ENCODE data around the gene FKBP8. TPM values are rescaled to one million over a fixed set of nuclear protein-coding genes. Genes with fewer than 3 reads are reported as not detected.
A peak's percentile ranks its signal among the peaks of the same experiment; 100 is the strongest.

The FKBP8 gene
- total RNA-seq, 1 experiment from 2014 or later = 261 TPM

- peak within 1 kb of the TSS; percentile 98 for H3K9ac ChIP-seq (ENCODE audit: low read length)
- H3K9me3 ChIP-seq (ENCODE audit: control insufficient read depth in 1 of 2, insufficient read depth in 1 of 2, low read depth in 1 of 2, low read length in 2 of 2) = no peaks in the 10 kb centered on the region
- ChIA-PET POLR2A (interaction anchor here (1.3 to 3.5 kb wide), 3 partner anchors 18 to 50 kb away, joined by 3 to 15 read pairs (median 13); partner anchors contain the start of genes KXD1 and UBA52), CTCF (interaction anchor here (0.7 to 2.6 kb wide), 2 partner anchors 33 to 68 kb away, joined by 3 to 12 read pairs; no protein-coding TSS in a partner anchor), RAD21 (ENCODE audit: low non-redundant PET in 1 of 2, low total read pairs in 2 of 2, uncharacterized antibody in 2 of 2, unreplicated experiment in 2 of 2) (interaction anchor here in 1 of 2 experiments (0.5 kb wide), 1 partner anchor 72 kb away, joined by 3 read pairs; no protein-coding TSS in a partner anchor)
- H3K4me3 ChIP-seq (replicated peaks in 1 of 2; ENCODE audit: low read depth in 1 of 2, low read length in 2 of 2) = peak within 1 kb of the TSS; percentile 92 to 94
- H3K36me3 ChIP-seq (ENCODE audit: control insufficient read depth in 1 of 2, insufficient read depth in 2 of 2, low read length in 2 of 2) = no peaks in the 10 kb centered on the region; a peak in 1 of 4 replicates
- intact Hi-C loops (cut with micrococcal nuclease) = loop anchor here (1.0 to 2.0 kb wide), 3 partner anchors 36 to 115 kb away; partner anchors contain the start of genes KLHL26, KXD1 and UBA52
- no peaks in the 10 kb centered on the region for H3K9me2 ChIP-seq (ENCODE audit: insufficient read depth)
- peak; percentile 68 for TF ChIP-seq POLR2A (IDR thresholded peaks at IDR 0.05; ENCODE audit: borderline replicate concordance, extremely low read depth, insufficient read depth, insufficient read length)
- TF ChIP-seq ZFX (IDR thresholded peaks at IDR 0.05) = peak; percentile 76; the same call in 1 of the 2 replicates
- TF ChIP-seq TCF7L2 (IDR thresholded peaks at IDR 0.05; ENCODE audit: borderline replicate concordance, extremely low read depth, insufficient read depth, insufficient read length) = no peak
- no peak for TF ChIP-seq MAX (IDR thresholded peaks at IDR 0.05)
- peak; percentile 94 for TF ChIP-seq YY1 (IDR thresholded peaks at IDR 0.05; ENCODE audit: extremely low read depth, insufficient replicate concordance, low read depth, low read length)
- no peak for TF ChIP-seq SP1 (IDR thresholded peaks at IDR 0.05; ENCODE audit: low read depth)
- TF ChIP-seq POLR2AphosphoS5 (IDR thresholded peaks at IDR 0.05; ENCODE audit: low read depth, low read length) = peak; percentile 90
- TF ChIP-seq RAD21 (IDR thresholded peaks at IDR 0.05; ENCODE audit: low read depth) = no peak
- DNase-seq (ENCODE audit: low read depth, low spot score) (no peak), ATAC-seq (peak; percentile 1)
- peak within 1 kb of the TSS; percentile 95 for H3K27ac ChIP-seq (ENCODE audit: low read depth, low read length)
- peak within 1 kb of the TSS; percentile 80 for H3K4me2 ChIP-seq (ENCODE audit: low read length)
- no peaks in the 10 kb centered on the region for H3K27me3 ChIP-seq (ENCODE audit: insufficient read depth, low read length)
- no TSS peak for BruUV-seq (replicated peaks)
- H3K4me1 ChIP-seq (ENCODE audit: control insufficient read depth in 1 of 2, insufficient read depth in 2 of 2, low read length in 2 of 2) = peaks cover 14 to 33% of the 10 kb centered on the region in 2 experiments
- no peaks in the 10 kb centered on the region for H4K20me1 ChIP-seq (ENCODE audit: insufficient read depth)
- peaks cover 50% of the 10 kb centered on the region for H3K79me2 ChIP-seq (ENCODE audit: insufficient read depth, low read length)
- no peak within 1 kb of the TSS for H2AFZ ChIP-seq (ENCODE audit: low read depth, low read length, poor library complexity, severe bottlenecking)
These were observed 21.7 kb downstream of the FKBP8 start, which contains the start of gene ELL for GRCh38 chr19:18521692-18522123. Gene ELL (minus strand): TSS chr19:18522070. CDS start chr19:18522055, 15 bp downstream.
